ENCODE measurements around the gene SPATA6.

SPATA6 gene

DNA sequence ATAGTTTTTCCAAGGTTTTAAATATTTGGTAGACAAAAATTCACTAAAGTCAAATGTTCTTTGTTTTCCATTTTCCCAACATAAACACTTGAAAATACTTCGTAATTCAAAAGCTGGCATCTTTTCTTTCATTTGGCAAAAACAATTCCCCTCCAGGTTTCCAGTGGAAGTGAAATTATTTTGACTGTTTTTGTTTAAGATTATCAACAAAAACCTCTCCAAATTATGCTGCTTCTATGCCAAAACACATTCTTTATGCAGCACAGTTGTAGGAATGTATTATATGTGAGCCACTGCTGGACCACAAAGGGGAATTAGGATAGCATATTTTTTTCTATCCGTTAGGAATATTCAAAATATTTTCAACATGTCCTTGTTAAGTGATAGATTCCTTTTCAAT, 205.4 kb downstream of the SPATA6 start:
- Histone ChIP-seq H3K9ac (no peak overlapping the region), H2AFZ (no peak overlapping the region), H3K4me2 (ENCODE audit: low read length) (no peak overlapping the region), H3K27ac (no peak overlapping the region), H3K27me3 (ENCODE audit: control insufficient read depth, insufficient read depth, low read length) (no peaks in the 10 kb centered on the region), H3K36me3 (ENCODE audit: control insufficient read depth, insufficient read depth, low read length) (no peaks in the 10 kb centered on the region), H3K79me2 (no peaks in the 10 kb centered on the region), H3K4me1 (no peaks in the 10 kb centered on the region), H3K9me3 (ENCODE audit: control insufficient read depth, low read length) (no peaks in the 10 kb centered on the region), H3K4me3 (ENCODE audit: low read depth, low read length) (no peak overlapping the region)
- TF ChIP-seq, protein P1, sequence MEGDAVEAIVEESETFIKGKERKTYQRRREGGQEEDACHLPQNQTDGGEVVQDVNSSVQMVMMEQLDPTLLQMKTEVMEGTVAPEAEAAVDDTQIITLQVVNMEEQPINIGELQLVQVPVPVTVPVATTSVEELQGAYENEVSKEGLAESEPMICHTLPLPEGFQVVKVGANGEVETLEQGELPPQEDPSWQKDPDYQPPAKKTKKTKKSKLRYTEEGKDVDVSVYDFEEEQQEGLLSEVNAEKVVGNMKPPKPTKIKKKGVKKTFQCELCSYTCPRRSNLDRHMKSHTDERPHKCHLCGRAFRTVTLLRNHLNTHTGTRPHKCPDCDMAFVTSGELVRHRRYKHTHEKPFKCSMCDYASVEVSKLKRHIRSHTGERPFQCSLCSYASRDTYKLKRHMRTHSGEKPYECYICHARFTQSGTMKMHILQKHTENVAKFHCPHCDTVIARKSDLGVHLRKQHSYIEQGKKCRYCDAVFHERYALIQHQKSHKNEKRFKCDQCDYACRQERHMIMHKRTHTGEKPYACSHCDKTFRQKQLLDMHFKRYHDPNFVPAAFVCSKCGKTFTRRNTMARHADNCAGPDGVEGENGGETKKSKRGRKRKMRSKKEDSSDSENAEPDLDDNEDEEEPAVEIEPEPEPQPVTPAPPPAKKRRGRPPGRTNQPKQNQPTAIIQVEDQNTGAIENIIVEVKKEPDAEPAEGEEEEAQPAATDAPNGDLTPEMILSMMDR (IDR thresholded peaks at IDR 0.05) = no peak

DNA sequence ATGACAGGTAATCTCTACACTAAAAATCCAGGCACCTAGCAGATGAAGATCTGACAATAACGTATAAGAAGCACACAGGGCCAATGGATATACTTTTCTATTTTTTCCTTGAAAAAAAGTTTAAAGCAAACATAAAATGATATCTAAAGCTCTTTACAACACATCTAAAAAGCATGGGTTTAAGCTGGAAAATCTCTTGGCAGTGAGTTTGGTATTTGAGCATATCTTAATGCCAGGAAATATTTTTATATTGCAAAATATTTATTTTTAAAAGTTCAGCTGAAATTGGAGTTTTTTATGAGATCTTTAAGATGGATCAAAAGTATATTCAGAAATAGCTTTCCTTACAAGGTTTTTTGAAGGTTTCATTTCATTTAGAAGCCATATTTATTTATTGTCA, 209.0 kb downstream of the SPATA6 start:
- H3K36me3 ChIP-seq (ENCODE audit: control insufficient read depth, insufficient read depth, low read length) = no peaks in the 10 kb centered on the region
- no peaks in the 10 kb centered on the region for H3K4me1 ChIP-seq
- no peaks in the 10 kb centered on the region for H3K27me3 ChIP-seq (ENCODE audit: control insufficient read depth, insufficient read depth, low read length)
- no peak overlapping the region for H3K27ac ChIP-seq
- H3K9me3 ChIP-seq (ENCODE audit: control insufficient read depth, low read length) = no peaks in the 10 kb centered on the region
- no peak overlapping the region for H2AFZ ChIP-seq
- no peaks in the 10 kb centered on the region for H3K79me2 ChIP-seq
- H3K9ac ChIP-seq = no peak overlapping the region
- H3K4me2 ChIP-seq (ENCODE audit: low read length) = no peak overlapping the region
- TF ChIP-seq, protein P1 (IDR thresholded peaks at IDR 0.05) = no peak
- H3K4me3 ChIP-seq (ENCODE audit: low read depth, low read length) = no peak overlapping the region

DNA sequence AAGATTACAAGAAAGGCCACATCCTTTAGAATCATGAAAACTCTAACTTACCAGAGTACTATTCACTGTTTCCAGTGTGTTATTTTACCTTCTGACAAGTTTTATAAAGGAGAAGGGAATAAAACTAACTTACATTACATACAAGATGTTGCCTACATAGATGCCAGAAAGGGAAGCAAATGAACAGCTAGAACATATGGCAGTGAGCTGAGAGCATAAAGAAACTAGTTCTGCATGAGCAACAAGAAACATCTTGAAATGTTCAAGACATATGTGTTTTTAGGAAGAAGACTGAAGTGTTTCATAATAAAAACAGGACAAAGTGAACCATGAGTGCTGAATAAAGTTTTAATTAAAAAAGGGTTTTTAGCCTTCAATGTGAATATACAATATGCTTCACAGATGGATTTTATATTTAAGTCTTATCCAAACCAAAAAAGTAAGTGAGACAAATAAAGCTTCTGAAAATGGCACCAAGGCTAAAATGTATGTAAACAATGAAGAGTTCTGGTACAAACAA, 210.1 kb downstream of the SPATA6 start:
- TF ChIP-seq, protein P1 (IDR thresholded peaks at IDR 0.05) = no peak
- Histone ChIP-seq H3K79me2 (no peaks in the 10 kb centered on the region), H3K27me3 (ENCODE audit: control insufficient read depth, insufficient read depth, low read length) (no peaks in the 10 kb centered on the region), H3K9ac (no peak overlapping the region), H3K4me2 (ENCODE audit: low read length) (no peak overlapping the region), H3K9me3 (ENCODE audit: control insufficient read depth, low read length) (no peaks in the 10 kb centered on the region), H3K27ac (no peak overlapping the region), H3K4me1 (no peaks in the 10 kb centered on the region), H3K4me3 (ENCODE audit: low read depth, low read length) (no peak overlapping the region), H3K36me3 (ENCODE audit: control insufficient read depth, insufficient read depth, low read length) (no peaks in the 10 kb centered on the region), H2AFZ (no peak overlapping the region)

DNA sequence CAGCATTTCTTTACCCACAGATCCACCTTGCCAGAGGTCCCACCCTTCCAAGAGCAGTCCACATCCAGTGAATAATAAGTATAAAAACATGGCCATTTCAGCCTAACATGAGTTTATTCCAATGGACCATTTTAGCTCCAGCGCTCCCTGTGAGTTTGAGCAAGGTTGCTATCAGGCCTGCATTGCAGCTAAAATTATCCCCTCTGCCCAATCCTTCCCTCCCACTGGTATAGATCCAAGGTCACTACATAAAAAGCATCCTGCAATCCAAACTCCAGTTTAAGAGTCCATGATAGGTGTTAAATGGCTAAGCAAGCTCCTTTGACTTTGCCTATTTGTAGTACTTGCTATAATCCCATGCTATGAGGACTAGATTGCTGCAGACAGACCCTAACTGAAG, 213.9 kb downstream of the SPATA6 start:
- H3K27me3 ChIP-seq (ENCODE audit: control insufficient read depth, insufficient read depth, low read length) = no peaks in the 10 kb centered on the region
- no peak overlapping the region for H3K9ac ChIP-seq
- no peak overlapping the region for H2AFZ ChIP-seq
- H3K79me2 ChIP-seq = no peaks in the 10 kb centered on the region
- no peak overlapping the region for H3K27ac ChIP-seq
- no peaks in the 10 kb centered on the region for H3K36me3 ChIP-seq (ENCODE audit: control insufficient read depth, insufficient read depth, low read length)
- no peak overlapping the region for H3K4me2 ChIP-seq (ENCODE audit: low read length)
- TF ChIP-seq, protein P1 (IDR thresholded peaks at IDR 0.05) = no peak
- H3K4me3 ChIP-seq (ENCODE audit: low read depth, low read length) = no peak overlapping the region
- H3K4me1 ChIP-seq = no peaks in the 10 kb centered on the region
- H3K9me3 ChIP-seq (ENCODE audit: control insufficient read depth, low read length) = no peaks in the 10 kb centered on the region

DNA sequence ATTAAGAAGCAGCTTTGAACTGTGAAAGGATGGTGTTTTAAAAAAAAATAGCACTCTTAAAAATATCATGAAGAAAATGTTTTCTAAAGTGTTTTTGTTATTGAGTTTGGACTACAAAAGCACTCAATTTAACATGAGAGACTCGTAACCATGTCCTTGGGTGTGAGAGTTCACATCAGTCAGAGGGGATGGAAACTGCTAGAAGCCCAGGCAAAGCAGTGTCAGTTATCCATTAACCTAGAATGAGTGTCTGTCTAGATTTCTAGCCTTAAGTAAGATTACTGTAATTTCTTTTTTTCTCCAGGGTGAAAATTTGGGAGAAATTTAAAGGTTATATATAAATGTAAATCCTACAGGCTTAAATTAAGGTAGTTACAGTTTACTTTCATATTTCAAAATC, 217.8 kb downstream of the SPATA6 start:
- Histone ChIP-seq H3K36me3 (ENCODE audit: control insufficient read depth, insufficient read depth, low read length) (no peaks in the 10 kb centered on the region), H3K9me3 (ENCODE audit: control insufficient read depth, low read length) (no peaks in the 10 kb centered on the region), H3K4me3 (ENCODE audit: low read depth, low read length) (no peak overlapping the region), H3K27me3 (ENCODE audit: control insufficient read depth, insufficient read depth, low read length) (no peaks in the 10 kb centered on the region), H3K79me2 (no peaks in the 10 kb centered on the region), H2AFZ (no peak overlapping the region), H3K27ac (no peak overlapping the region), H3K9ac (no peak overlapping the region), H3K4me2 (ENCODE audit: low read length) (no peak overlapping the region), H3K4me1 (no peaks in the 10 kb centered on the region)
- TF ChIP-seq, protein P1 (IDR thresholded peaks at IDR 0.05) = no peak
